Stimulated activated CD4-positive, alpha-beta T cell treated with anti-CD3 and anti-CD28 coated beads, Interleukin-1b, Interleukin-23, amount 100 ng/mL, for 48 hours (primary cell): ENCODE results near the gene PRDM10.

Source experiments
- DNase-seq: peaks from one replicate; pipeline ENCODE4 v3.0.0-alpha.2; 2020

Gene PRDM10

DNA sequence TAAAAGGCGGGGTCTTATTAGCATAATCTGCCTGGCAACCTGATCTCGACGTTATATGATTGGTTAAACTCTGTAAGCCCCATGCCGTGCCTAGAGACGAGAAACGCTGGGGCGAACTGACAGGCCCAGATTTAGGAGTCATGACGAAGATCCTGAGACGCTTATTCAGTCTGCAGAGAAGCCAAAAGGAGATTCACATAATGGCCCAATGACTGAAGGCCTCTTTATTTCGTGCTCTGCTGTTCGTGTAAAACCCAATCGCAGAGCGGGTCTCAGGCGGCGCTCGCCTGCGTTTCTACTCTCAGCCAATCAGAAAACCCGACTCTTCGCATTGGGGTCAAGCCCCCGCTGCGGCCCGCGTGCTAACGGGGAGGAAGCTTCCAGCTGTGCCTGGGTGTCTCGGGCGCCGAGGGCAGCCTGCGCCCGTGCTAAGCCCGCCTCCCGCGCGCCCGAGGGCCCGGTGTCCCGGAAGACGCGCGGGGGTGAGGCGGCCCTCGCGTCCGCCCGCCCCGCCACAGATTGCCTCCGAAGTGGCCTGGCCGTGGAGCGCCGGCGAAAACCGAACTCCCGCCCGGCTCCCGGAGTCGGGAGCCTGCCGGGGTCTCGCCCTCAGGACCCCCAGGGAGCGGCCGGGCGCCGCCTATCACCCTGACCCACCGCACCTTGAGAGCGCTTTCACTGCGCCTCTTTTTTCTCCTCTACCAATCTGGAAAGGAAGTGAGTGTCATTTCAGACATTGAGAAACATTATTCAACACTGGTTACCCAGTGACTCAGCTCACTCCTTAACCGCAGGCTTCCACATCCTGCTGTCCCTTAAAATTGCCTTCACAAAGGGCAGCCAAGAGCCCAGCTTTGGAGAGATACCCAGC is 446 bp upstream of the PRDM10 start:
- DNase-seq = peak; percentile 88

GRCh38 chr11:130001461-130002351 is 929 bp downstream of the PRDM10 start:
- peak; percentile 25 for DNase-seq

DNA sequence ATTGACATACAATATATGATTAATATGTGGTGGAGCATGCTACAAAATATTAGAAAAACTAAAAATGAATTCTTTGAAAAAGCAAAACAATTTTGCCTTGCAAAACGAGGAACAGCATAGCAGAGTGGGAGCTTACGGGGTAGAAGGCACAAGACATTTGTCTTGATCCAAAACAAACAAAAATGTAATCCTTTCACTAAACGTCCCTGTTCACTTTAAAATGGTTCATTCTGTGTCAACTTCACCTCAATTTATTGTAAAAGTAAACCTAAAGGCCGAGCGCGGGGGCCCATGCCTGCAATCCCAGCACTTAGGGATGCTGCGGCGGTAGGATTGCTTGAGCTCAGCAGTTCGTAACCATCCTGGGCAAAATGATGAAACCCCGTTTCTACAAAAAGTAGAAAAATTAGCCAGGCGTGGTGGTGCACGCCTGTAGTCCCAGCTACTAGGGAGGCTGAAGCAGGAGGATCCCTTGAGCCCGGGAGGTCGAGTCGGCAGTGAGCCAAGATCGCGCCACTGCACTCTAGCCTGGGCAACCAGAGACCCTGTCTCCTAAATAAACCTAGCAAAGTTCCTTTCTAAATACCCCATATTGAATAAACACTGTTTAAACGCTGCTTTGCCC is 2.0 kb downstream of the PRDM10 start:
- DNase-seq = no peak

- DNase-seq = no peak
These were observed 3.2 kb downstream of the PRDM10 start for GRCh38 chr11:129999407-129999806.

DNA sequence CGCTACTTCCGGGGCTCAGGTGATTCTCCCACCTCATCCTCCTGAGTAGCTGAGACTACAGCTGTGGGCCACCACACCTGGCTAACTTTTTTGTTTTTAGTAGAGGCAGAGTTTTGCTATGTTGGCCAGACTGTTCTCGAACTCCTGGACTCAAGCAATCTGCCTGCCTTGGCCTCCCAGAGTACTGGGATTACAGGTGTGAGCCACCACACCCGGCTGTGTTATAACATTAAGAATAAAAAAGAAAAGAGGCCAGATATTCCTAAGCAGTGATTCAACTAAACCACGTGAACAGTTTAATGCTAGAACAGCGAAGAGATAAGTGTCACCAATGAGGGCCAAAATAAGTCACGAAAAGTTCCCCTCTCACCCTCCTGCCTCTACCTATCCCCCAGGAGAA is 3.7 kb downstream of the PRDM10 start:
- no peak for DNase-seq

DNA sequence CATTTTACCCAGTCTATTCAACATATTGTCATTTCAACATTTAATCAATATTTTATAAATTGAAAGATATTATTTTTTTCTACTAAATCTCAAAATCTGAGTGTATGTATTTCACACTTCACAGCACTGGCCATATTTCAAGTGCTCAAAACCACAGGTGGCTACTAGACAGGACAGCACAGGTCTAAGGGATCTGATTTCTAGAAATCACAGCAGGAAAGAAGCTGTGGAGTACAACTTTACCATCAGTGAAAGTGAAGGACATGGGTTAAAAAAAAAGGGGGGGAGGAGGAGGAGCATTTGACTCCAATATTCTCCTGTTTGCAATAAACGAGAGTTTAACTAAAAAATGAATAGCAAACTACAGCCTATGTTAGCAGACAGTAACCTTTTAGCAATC is 4.5 kb downstream of the PRDM10 start:
- DNase-seq = no peak

- DNase-seq = no peak
These were observed 5.1 kb downstream of the PRDM10 start for GRCh38 chr11:129997513-129997912.

DNA sequence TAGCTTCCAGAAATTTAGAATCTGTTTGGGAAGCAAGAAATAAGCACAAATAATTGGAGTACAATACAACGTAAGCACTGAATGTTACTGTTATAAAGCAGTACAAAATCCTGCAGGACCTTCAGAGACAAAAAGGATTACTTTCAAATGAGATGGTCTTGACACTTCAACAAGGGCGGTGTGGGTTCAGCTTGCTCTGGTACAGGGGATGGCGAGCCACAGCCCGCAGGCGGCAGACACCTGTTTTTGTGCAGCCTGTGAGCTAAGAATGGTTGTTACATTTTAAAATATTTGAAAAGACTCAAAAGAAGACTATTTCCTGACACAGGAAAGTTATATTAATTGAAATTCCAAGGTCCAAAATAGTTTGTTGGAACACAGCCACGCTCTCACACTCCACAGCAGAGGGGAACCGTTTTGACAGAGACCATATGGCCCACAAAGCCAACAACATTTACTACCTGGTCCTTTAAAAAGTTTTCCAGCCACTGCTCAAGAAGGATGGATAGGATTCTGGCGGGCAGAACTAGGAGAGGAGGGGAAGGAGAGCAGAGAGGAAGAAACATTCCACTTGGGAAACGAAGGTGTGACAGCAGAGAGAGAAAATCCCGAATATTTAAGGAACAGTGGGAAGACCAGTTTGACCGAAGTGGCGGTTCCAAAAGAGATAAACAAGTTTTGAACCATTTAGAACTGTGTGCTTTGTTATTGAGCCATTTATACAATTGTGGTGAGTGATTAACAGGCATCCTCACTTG is 6.3 kb downstream of the PRDM10 start:
- no peak for DNase-seq

DNA sequence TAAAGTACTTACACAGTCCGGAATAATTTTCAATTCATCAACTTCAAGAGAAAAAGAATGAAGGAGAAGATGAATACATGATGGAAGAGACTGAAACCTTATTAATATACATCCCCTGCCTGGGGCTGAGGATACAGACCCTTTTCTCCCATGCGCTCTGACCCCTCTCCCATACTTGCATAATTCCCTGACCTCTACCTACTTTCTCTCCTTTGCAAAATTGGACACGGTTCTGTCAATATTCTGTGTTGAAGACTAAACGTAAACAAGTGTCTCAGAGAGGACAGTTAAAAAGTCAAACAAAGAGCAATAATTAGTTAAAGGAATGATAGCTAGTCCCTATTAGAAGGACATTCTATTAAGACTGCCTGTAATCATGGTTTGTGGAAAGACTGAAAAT is 7.5 kb downstream of the PRDM10 start:
- no peak for DNase-seq

DNA sequence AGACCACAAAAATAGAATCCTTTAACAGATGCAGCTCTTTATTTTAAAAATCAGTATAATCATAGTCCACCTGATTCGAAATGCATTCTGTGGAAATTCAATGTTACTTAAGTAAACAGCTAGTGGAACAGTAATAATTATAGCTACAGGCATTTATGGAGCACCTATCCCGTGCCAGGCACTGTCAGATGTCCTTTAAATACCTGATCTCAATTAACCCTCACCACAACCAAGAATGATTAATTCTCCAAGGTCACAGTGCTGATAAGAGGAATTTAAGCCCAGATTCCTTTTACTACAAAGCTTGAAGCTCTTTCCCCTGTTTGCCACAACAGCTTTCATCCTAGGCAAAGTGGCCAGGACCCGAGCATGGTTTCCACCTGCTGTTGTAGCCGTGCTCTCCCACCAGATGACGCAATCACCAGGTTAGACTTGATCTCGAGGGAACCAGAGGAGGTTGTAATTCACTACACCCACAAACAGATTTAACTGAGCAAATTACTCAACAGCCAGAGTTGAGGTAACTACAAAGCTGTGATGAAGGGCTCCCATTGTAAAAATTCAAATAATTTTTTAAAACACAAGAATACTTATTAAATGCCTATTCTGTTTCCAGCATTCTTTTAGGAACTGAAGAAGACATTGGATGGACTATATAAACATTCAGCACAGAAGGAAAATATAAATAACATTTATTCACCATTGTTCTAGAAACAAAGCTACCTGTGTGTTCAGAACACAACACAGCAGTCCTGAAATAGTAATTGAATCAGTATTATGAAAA is 10.3 kb downstream of the PRDM10 start:
- DNase-seq = peak; percentile 54

DNA sequence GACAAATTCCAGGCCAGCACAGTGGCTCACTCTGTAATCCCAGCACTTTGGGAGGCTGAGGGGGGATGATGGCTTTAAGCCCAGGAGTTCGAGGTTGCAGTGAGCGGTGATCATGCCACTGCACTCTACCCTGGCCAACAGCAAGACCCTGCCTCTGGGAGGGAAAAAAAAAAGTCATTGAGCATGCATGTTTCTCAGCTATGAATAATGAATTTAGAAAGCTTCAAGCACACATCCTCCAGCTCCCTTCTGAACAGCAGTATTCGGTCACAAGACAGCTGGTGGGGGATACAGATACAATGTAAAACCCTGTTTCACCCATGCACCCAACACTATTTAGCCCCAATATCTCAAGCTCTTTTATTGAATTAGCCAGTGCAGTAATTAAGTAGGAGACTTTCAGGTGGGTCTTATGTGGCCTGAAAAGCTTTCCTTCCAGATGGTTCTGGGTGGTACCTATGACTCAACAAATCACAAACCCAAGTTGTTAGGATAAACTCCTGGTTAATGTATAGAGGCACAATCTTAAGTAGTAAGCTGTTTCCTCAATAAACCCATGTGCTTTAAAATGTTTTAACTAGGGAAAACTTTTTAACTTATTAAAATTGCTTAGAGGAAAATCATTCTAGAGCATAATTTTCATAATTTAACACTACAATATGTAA is 13.4 kb downstream of the PRDM10 start:
- DNase-seq = no peak

DNA sequence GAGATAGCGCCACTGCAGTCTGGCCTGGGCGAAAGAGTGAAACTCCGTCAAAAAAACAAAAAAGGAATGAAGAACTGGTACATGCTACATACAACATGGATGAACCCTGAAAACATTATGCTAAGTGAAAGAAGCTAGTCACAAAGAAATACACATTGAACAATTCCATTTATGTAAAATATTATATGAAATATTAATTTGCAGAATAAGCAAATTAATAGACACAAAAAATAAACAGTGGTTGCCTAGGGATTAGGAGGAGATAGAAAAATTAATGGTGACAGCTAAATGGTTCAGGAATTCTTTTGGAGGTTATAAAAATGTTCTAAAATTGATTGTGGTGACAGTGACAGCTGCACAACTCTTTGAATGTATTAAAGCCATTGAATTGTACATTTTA is 14.7 kb downstream of the PRDM10 start:
- no peak for DNase-seq

- no peak for DNase-seq
These were observed 16.8 kb downstream of the PRDM10 start for GRCh38 chr11:129985823-129986222.

- no peak for DNase-seq
These were observed 22.5 kb downstream of the PRDM10 start for GRCh38 chr11:129980086-129980485.

DNA sequence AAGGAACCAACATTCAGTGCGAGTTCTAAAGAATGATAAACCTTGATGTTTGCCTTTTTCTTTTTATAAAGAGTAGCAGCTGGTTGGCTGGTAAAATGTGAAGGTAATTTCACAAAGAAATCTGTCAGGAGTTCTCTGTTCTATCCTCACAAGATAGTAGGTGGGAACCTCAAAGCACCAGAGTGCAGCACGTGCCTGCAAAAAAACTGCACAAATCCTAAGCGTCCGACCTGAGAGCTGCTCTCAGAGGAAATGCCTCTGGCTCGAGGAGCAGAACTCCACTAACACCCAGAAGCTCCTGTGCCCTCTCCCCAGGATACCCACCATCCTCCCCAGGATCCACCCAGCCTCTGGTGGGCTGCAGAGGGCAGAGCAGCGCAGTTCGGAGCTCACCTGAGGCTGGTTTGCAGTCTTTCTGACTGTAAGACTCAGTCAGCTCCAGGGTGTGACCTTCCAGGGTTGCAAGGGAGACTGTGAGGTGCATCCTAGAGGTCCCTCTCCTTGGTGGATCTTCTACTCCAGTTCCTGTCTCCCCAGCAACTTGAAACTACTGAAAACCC is 23.5 kb downstream of the PRDM10 start:
- no peak for DNase-seq

GRCh38 chr11:129978447-129978846 is 24.2 kb downstream of the PRDM10 start:
- DNase-seq = no peak

GRCh38 chr11:129976328-129976727 is 26.3 kb downstream of the PRDM10 start:
- DNase-seq = no peak

DNA sequence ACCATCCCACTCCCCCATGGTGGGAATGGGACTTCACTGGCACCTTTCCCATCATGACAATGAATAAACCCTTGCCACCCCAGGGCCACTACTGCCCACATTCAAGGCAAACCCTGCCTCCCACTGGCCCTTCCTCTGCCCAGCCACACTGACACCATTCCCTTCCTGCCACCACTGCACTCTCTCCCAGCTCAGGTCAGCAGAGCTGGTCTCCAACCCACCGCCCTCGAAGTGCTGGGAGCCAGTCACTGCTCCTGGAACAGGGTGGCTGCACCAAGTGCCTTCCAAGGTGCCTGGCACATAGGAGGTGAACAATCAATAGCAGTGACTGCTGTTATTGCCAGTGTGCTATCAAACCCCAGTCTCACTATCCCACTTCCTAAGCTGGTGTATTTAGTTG is 27.1 kb downstream of the PRDM10 start:
- DNase-seq = no peak

DNA sequence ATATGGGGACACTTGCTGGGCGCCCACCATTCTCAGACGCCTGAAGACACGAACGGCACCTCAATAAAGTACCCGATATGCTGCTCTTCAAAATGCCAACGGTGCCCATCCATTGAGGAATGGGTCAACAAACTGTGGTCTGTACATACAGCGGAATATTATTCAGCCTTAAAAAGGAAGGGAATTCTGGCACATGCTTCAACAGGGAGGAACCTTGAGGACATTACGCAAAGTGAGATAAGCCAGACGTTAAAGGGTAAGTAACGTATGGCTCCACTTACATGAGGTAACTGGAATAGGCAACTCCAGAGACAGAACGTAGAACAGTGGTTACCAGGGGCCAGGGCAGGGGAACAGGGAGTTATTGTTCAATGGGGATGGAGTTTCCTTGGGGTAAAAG is 28.0 kb downstream of the PRDM10 start:
- DNase-seq = no peak

GRCh38 chr11:129974237-129974636 is 28.4 kb downstream of the PRDM10 start:
- no peak for DNase-seq

- DNase-seq = no peak
These were observed 28.8 kb downstream of the PRDM10 start for GRCh38 chr11:129973809-129974208.
